ENCODE data around the gene INTS1. TPM values are rescaled to one million over a fixed set of nuclear protein-coding genes. Genes with fewer than 3 reads are reported as not detected.

Gene INTS1
- total and polyA plus RNA-seq, 3 donors from 2014 or later = 142 to 185 (median 142) TPM

DNA sequence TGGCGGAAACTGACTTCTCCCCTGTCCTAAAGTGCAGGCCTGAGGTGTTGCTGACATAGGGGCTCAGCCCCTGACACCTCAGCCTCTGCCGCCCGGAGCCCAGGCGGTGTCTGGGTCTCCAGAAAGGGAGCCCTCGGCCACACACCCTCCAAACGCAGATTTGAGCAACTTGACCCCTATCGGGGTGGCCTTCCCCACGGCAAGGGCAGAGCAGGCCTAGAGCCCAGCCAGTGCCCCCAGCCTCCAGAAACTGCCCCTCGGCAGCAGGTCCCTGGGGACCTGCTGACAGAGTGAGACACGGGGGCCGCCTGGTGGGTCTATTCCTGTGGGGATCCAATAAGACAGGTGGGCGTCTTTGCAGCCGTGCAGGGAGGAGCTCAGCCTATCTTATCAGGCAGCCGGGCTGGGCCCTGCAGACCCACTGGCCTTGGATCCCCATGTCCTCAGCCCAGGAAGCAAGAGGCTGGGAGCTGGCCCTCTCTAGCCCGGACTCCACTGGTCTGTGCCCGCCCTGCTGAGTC, 40.8 kb upstream of the INTS1 start:
- no peaks in the 10 kb centered on the region for H3K9me3 ChIP-seq
- peaks cover 14% of the 10 kb centered on the region for H3K4me1 ChIP-seq
- no peaks in the 10 kb centered on the region for H3K27me3 ChIP-seq
- TF ChIP-seq, protein P1, sequence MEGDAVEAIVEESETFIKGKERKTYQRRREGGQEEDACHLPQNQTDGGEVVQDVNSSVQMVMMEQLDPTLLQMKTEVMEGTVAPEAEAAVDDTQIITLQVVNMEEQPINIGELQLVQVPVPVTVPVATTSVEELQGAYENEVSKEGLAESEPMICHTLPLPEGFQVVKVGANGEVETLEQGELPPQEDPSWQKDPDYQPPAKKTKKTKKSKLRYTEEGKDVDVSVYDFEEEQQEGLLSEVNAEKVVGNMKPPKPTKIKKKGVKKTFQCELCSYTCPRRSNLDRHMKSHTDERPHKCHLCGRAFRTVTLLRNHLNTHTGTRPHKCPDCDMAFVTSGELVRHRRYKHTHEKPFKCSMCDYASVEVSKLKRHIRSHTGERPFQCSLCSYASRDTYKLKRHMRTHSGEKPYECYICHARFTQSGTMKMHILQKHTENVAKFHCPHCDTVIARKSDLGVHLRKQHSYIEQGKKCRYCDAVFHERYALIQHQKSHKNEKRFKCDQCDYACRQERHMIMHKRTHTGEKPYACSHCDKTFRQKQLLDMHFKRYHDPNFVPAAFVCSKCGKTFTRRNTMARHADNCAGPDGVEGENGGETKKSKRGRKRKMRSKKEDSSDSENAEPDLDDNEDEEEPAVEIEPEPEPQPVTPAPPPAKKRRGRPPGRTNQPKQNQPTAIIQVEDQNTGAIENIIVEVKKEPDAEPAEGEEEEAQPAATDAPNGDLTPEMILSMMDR (IDR thresholded peaks at IDR 0.05) = no peak
- no peak for TF ChIP-seq POLR2A (IDR thresholded peaks at IDR 0.05)
- H3K36me3 ChIP-seq (ENCODE audit: low read depth, missing control alignments) = no peaks in the 10 kb centered on the region
- intact Hi-C loops (cut with DNase I; ENCODE audit: low total_unique reads) = no loop called here
- 67 to 94% methylated on average over 3 to 15 of the region's 16 CpGs for WGBS, 2 donors
- DNase-seq = no peak
- H3K27ac ChIP-seq = no peak overlapping the region
- H3K4me3 ChIP-seq = no peak overlapping the region

DNA sequence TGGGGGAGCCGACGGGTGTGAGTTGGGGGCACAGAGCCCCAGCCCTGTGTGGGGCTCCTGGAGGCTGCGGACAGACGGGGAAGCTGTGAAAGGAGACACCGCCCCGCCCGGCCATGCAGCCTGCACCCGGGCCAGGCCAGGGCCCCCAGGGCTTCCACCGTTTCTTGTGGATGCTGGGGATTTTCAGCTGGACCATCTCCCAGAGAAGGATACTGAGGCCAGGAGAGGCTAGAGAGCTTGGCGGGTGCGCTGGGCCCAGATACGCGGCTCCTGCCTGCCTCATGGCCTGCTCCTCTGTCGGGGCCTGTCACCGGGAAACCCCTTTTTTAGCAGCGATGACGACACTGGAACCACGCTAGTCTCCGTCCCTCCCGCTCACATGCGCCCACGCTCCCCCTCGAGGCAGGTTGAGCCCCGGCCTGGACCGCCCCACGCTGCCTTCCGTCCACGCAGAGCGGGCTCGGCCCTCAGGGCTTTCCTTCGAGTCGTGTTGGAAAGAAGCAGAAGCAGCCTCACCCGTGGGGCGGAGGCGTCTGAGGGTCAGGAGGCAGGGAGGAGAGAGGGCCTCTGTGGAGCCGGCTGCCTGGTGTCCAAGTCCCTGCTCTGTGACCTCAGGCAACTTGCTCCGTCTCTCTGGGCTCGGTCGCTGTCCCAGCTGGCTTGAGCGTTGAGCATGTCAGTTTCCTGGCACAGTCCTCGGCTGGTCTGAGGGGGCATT, 40.1 kb upstream of the INTS1 start:
- H3K27me3 ChIP-seq = no peaks in the 10 kb centered on the region
- WGBS, 2 donors = 82 to 83% methylated on average over 26 to 40 of the region's 41 CpGs
- no peaks in the 10 kb centered on the region for H3K9me3 ChIP-seq
- H3K36me3 ChIP-seq (ENCODE audit: low read depth, missing control alignments) = no peaks in the 10 kb centered on the region
- no peak overlapping the region for H3K4me3 ChIP-seq
- DNase-seq = no peak
- intact Hi-C loops (cut with DNase I; ENCODE audit: low total_unique reads) = no loop called here
- TF ChIP-seq, protein P1 (IDR thresholded peaks at IDR 0.05) = no peak
- no peak for TF ChIP-seq POLR2A (IDR thresholded peaks at IDR 0.05)
- peaks cover 14% of the 10 kb centered on the region for H3K4me1 ChIP-seq
- no peak overlapping the region for H3K27ac ChIP-seq

DNA sequence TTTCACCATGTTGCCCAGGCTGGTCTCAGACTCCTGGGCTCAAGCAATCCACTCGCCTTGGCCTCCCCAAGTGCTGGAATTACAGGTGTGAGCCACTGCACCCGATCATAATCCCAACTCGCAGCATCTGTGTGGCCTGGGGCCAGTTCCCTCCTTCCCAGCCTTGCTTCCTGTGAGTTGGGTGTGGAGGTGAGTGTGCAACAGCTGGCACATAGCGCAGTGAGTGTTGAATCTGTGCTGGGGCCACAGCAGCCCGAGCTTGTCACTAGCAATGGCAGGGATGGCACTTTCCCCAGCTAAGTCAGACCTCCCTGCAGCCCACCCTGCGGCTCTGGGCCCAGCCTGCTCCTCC, 39.6 kb upstream of the INTS1 start:
- intact Hi-C loops (cut with DNase I; ENCODE audit: low total_unique reads) = no loop called here
- Histone ChIP-seq H3K4me3 (no peak overlapping the region), H3K36me3 (ENCODE audit: low read depth, missing control alignments) (no peaks in the 10 kb centered on the region), H3K9me3 (no peaks in the 10 kb centered on the region), H3K27me3 (no peaks in the 10 kb centered on the region), H3K4me1 (peaks cover 15% of the 10 kb centered on the region), H3K27ac (no peak overlapping the region)
- 94 to 99% methylated on average over 3 to 6 of the region's 6 CpGs for WGBS, 2 donors
- no peak for DNase-seq
- no peak for TF ChIP-seq POLR2A (IDR thresholded peaks at IDR 0.05)
- TF ChIP-seq, protein P1 (IDR thresholded peaks at IDR 0.05) = no peak

DNA sequence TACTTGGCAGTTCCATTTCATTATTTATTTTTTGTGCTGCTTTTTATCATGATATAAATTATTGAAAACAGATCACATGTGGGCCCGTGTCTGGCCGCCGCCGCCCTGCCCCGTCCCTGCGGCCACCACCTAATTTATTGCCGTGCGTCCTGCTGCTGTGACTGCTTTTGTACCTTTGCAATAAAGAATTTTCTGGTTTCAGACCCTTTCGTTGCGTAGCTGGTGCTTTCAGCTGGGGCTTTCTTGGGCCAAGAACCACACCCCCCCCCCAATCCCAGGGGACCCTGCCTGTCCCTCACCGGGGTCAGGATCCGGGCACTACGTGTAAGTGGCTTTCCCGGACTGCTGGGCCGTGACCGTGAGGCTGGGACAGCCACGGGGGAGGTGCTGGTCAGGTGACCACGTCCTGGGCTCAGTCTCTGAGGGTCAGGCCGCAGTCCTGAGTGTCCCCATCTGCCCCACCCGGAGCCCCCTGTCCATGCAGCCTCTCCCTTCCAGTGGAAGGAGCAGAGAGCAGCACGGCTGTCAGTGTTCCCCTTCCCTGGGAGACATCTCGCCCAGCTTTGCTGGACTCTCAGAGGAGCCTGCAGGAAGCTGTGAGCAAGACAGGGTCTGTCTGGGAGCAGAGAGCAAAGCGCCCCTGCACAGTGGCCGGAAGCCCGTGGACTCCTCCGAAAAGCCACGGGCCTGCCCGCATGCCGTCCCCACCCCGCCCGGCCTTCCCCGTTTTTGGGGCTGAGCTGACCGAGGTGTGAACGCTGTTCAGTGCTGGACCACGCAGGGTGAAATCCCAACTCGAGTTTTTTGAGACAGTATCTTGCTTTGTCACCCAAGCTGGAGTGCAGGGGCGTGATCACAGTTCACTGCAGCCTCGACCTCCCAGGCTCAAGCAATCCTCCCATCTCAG, 38.9 kb upstream of the INTS1 start:
- Histone ChIP-seq H3K36me3 (ENCODE audit: low read depth, missing control alignments) (no peaks in the 10 kb centered on the region), H3K9me3 (no peaks in the 10 kb centered on the region), H3K27ac (no peak overlapping the region), H3K27me3 (no peaks in the 10 kb centered on the region), H3K4me1 (peaks cover 22% of the 10 kb centered on the region), H3K4me3 (no peak overlapping the region)
- no peak for TF ChIP-seq POLR2A (IDR thresholded peaks at IDR 0.05)
- TF ChIP-seq, protein P1 (IDR thresholded peaks at IDR 0.05) = no peak
- intact Hi-C loops (cut with DNase I; ENCODE audit: low total_unique reads) = no loop called here
- WGBS, 2 donors = 85 to 87% methylated on average over 22 to 38 of the region's 38 CpGs
- DNase-seq = no peak

Data from testis (tissue), 3 donors.